ENCODE data around the gene TRAPPC4.
A peak's percentile ranks its signal among the peaks of the same experiment; 100 is the strongest.
"Not testable (repeated sequence)": the region's sequence is repeated elsewhere in the genome, so short reads cannot be mapped to it uniquely, and the experiment has no call there.

Gene TRAPPC4

GRCh38 chr11:119034813-119035212, 16.2 kb downstream of the TRAPPC4 start:
- DNase-seq, result no peak

DNA sequence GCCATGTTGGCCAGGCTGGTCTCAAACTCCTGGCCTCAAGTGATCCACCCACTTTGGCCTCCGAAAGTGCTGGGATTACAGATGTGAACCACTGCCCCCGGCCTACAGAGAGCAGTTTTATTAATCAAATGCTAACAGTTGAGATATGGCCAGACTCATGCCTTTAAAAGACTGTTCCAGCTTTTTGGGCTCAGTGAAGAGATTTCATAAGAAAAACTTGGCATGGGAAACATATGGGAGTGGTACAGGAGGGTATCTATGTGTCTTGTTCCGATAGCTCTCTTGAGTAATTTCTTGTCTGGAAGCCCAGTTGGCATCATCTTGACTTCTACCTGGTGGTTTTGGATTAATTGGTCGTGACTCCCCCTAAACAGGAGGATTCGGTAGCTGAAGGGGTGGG, 20.3 kb downstream of the TRAPPC4 start:
- no peak for DNase-seq

- not testable (repeated sequence) for DNase-seq
Measured at GRCh38 chr11:119039471-119039870, 20.9 kb downstream of the TRAPPC4 start.

GRCh38 chr11:119041821-119042514, 23.4 kb downstream of the TRAPPC4 start:
- no peak for DNase-seq

GRCh38 chr11:119042927-119043326, 24.4 kb downstream of the TRAPPC4 start:
- no peak for DNase-seq

GRCh38 chr11:119044708-119045107, 26.1 kb downstream of the TRAPPC4 start:
- no peak for DNase-seq

GRCh38 chr11:119046489-119046888, 27.9 kb downstream of the TRAPPC4 start:
- no peak for DNase-seq

- no peak for DNase-seq
Measured at GRCh38 chr11:119047205-119047604, 28.6 kb downstream of the TRAPPC4 start.

DNA sequence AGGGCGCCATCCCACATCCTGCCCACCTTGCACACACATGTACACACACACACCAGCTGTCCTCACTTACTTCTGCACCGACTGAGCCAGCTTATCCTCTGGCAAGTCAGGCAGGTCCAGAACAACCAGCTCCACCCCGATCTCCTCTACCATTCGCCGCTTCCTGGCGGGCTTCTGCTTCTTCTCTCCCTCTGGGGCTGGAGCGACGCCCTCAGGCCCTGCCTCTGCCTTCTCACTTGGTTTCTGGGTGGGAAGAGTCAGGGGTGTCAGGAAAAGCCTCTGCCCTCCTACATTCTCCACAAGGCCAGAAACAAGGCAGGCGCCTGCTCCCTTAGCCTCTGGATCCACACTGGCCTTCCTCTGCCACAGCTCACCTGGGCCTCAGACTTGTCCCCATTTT, 30.1 kb downstream of the TRAPPC4 start:
- DNase-seq, result no peak

GRCh38 chr11:119049081-119049480, 30.5 kb downstream of the TRAPPC4 start:
- no peak for DNase-seq

DNA sequence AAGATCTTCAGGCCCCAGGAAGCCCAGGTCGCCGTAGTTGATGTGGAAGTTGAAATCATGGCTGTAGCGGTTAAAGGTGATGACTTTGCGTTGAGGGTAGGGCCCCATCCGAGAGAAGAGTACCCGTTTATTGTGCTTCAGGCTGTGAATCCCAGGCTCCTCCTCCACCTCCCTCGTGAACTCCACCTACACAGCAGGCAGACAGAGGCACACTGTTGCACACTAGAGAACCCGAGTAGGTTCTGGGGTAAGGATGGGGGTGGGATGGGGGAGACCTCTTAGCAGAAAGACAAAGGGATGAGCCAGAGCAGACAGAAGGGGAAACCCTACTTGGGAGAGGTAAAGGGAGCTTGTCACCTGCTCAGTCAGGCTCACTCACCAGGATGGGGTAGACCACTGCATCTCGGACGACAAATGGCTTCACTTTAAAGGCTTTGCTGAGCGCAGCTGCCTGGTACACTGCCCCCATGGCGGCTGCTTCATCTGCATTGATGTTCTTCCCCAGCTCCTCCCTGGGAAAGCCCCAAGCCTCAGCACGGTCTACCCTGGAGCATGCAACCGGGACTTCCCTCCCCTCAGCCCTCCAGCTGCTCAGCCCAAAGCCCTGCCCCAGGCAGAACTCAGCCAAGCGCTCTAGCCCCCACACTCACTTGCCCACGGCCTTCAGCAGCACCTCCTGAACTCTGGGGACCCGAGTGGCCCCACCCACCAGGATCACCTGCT, 33.0 kb downstream of the TRAPPC4 start:
- DNase-seq, result no peak

- no peak for DNase-seq
Measured at GRCh38 chr11:119052163-119052814, 33.7 kb downstream of the TRAPPC4 start.

GRCh38 chr11:119054418-119054817, 35.9 kb downstream of the TRAPPC4 start:
- no peak for DNase-seq

DNA sequence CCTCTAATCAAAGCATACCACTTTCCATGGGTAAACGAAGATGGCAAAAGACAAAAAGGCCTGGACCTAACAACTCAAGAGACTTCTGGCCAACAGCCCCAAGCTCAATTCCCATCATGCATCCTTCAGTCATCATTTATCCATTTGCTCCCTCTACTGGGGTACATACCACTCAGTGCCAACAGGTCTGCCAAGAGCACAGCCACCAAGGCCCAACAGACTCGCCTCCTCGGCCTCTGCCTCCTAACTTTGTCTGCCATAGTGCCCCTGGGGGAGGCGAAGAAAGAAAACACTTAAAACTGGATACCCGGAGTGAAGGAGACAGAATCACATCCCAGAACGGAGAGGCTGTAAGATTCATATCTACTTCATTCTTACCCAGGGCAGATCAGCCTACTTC, 37.3 kb downstream of the TRAPPC4 start:
- peak; percentile 32 for DNase-seq

GRCh38 chr11:119056421-119056999, 37.9 kb downstream of the TRAPPC4 start:
- DNase-seq, result peak; percentile 23

DNA sequence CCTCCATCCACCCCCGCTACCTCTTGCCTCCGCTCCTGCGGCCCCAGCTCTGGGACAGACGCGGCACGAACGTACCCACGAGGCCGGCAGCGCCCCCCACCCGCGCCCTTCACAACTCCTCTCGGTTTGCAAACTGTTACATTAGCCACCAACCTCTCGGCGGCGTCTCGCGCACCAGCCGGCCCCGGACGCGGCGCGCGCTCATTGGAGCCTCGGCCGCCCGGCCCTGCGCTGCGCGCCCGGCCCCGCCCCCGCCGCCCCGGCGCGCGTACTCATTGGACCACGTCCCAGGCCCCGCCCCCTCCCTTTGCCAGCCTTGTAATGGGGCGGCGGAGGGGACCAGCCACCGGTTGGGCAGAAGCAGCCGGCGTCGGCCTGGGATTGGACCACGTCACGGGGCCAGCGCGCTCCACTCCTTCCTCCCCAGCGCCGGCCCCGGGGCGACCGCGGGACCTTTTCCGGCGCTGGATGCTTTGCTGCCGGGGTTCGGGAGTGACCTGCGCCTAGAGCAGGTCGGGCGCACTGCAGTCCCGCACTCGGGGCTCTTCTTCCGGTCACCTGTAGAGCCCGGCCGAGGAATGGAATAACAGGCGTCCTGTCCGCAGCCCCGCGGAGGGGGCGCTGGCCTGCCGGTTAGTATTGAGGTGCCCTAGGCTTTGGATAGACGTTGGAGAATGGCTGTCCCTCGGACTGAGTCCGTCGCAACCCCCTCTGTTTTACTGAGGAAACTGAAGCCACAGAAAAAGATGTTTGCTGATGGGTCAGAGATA, 38.6 kb downstream of the TRAPPC4 start, which contains the start of gene HYOU1:
HYOU1 (minus strand) TSS at position 206 of the 770 bp plus-strand sequence. CDS start 1,045 bp downstream, outside the sequence.
- DNase-seq, result peak; percentile 99

DNA sequence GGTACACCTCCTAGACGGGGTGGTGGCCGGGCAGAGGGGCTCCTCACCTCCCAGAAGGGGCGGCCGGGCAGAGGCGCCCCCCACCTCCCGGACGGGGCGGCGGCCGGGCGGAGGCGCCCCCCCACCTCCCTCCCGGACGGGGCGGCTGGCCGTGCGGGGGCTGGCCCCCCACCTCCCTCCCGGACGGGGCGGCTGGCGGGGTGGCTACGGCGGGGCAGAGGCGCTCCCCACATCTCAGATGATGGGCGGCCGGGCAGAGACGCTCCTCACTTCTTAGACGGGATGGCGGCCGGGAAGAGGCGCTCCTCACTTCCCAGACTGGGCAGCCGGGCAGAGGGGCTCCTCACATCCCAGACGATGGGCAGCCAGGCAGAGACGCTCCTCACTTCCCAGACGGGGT, 40.6 kb downstream of the TRAPPC4 start:
- DNase-seq, result not testable (repeated sequence)

GRCh38 chr11:119061256-119061655, 42.7 kb downstream of the TRAPPC4 start:
- DNase-seq, result no peak

GRCh38 chr11:119062779-119063178, 44.2 kb downstream of the TRAPPC4 start:
- DNase-seq, result no peak

DNA sequence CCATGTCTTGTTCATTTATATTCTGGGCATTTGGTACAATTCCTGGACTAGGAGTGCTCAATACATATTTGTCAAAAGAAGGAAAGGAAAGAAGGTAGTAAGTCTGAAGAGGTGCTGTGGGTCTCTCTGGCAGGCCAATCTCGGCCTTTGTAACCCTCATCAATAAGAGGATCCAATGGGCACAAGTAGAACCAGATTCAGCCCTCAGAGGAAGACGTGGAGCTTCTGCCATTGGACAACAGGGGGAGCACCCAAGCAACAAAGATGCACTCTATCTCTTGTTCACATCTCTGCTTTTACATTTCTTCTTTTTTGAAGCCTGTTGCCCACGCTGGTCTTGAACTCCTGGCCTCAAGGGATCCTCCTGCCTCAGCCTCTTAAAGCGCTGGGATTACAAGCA, 46.8 kb downstream of the TRAPPC4 start:
- peak; percentile 56 for DNase-seq

DNA sequence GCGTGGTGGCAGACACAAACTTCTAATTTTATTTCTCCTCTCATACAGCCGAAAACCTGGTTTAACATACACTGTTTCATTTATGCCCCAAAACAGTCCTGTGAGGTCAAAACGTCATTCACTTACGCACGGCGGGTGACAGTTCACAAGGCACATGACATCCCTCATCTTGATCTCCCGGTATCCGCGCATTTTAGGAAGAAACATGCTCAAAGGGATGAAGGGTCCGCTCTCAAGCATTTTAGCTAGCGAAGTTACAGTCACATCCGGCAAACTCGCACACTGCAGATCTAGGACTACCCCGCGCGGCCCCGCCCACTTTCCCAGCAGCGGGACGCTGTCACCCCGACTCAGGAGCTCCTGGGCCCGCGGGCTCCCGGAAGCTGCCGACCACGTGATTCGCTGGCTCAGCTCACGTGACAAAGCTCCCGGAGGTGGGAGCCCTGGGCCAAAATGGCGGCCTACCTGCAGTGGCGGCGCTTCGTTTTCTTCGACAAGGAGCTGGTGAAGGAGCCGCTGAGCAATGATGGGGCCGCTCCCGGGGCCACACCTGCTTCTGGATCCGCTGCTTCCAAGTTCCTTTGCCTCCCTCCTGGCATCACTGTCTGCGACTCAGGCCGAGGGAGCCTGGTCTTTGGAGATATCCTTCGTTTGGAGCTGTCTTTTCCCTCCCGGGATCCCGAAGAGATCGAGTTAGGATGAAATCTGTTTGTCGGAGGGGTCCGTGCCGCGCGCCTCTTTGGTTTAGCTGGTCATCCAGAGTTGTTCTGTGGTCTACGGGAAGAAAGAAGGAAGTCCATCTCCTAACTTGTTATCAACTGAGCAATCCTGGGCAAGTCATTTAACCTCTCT, 49.0 kb downstream of the TRAPPC4 start, which contains the start of gene VPS11:
VPS11 (plus strand) TSS at position 448 of the 852 bp plus-strand sequence; CDS start at position 454, 6 bp downstream.
- DNase-seq, result peak; percentile 98

All from activated CD4-positive, alpha-beta T cell treated with anti-CD3 and anti-CD28 coated beads, Interleukin-2, amount 50 U/mL, for 16 hours (primary cell).